Uterus (tissue), 4 donors: ENCODE results near the gene APOBEC3F. TPM values are rescaled to one million over a fixed set of nuclear protein-coding genes. Genes with fewer than 3 reads are reported as not detected.
A peak's percentile ranks its signal among the peaks of the same experiment; 100 is the strongest.
"Not testable (repeated sequence)": the region's sequence is repeated elsewhere in the genome, so short reads cannot be mapped to it uniquely, and the experiment has no call there.

Experiments
- DNase-seq, 2 donors: peaks; one replicate each; pipeline ENCODE4 v3.0.0-alpha.2; 2019 to 2020
- H3K27ac ChIP-seq, 2 donors: fragments of 200-600 bp; sonication (generic); 1 replicate in 1 of 2; 2 replicates in 1 of 2; pipeline ENCODE4 v1.5.1; 2016 to 2018
- H3K27me3 ChIP-seq, 2 donors: fragments of 200-600 bp; sonication (generic); one replicate each; pipeline ENCODE4 v1.5.1; 2018 to 2019; ENCODE audit warnings: control low read depth in 1 of 2
- H3K36me3 ChIP-seq, 2 donors: fragments of 200-600 bp; sonication (generic); one replicate each; pipeline ENCODE4 v1.5.1; 2019; ENCODE audit warnings: control low read depth in 1 of 2
- H3K4me1 ChIP-seq, 2 donors: fragments of 200-600 bp; sonication (generic); one replicate each; pipeline ENCODE4 v1.5.1; 2018 to 2019; ENCODE audit warnings: control low read depth in 1 of 2
- H3K4me3 ChIP-seq, 2 donors: fragments of 200-600 bp; sonication (generic); 1 replicate in 1 of 2; 2 replicates in 1 of 2; pipeline ENCODE4 v1.5.1; 2018 to 2019; ENCODE audit warnings: mild to moderate bottlenecking in 1 of 2
- H3K9me3 ChIP-seq, 2 donors: fragments of 200-600 bp; sonication (generic); one replicate each; pipeline ENCODE4 v1.5.1; 2019; ENCODE audit warnings: control low read depth in 1 of 2
- POLR2A ChIP-seq, 2 donors: fragments of 450-650 bp; IDR thresholded peaks; one replicate each; pipeline ENCODE4 v1.6.1; 2016; ENCODE audit warnings: antibody characterized with exemption in 2 of 2, mild to moderate bottlenecking in 1 of 2, moderate library complexity in 1 of 2
- intact Hi-C: fragments of 100-400 bp; cut with DNase I; formaldehyde crosslinking; loops from one replicate; pipeline ENCODE4 v1.15.1; 2023; ENCODE audit warnings: low total_unique reads
- total RNA-seq, 4 donors: library from RNA; depleted of rRNA in 3 of 4; stranded (reverse); fragments of >200 nt in 3 of 4; gene quantifications; one replicate each; pipeline versions ENCODE4 v1.1.0 to v1.2.4, GENCODE V29; 2014 to 2023
- TF ChIP-seq, protein P1 (sequence below), 4 experiments: fragments of 200-600 bp in 2 of 4; fragments of 450-650 bp in 2 of 4; sonication (generic) in 2 of 4; IDR thresholded peaks; one replicate each; pipeline ENCODE4 v1.5.1; 2016 to 2019; ENCODE audit warnings: antibody characterized with exemption in 4 of 4, mild to moderate bottlenecking in 2 of 4, moderate library complexity in 1 of 4
- donor health status: DM: yes; HTN: yes; CAD: no.

APOBEC3F gene
- total RNA-seq, 4 donors from 2014 or later: 1.2 to 26.6 (median 4.2) TPM; not detected in 1

DNA sequence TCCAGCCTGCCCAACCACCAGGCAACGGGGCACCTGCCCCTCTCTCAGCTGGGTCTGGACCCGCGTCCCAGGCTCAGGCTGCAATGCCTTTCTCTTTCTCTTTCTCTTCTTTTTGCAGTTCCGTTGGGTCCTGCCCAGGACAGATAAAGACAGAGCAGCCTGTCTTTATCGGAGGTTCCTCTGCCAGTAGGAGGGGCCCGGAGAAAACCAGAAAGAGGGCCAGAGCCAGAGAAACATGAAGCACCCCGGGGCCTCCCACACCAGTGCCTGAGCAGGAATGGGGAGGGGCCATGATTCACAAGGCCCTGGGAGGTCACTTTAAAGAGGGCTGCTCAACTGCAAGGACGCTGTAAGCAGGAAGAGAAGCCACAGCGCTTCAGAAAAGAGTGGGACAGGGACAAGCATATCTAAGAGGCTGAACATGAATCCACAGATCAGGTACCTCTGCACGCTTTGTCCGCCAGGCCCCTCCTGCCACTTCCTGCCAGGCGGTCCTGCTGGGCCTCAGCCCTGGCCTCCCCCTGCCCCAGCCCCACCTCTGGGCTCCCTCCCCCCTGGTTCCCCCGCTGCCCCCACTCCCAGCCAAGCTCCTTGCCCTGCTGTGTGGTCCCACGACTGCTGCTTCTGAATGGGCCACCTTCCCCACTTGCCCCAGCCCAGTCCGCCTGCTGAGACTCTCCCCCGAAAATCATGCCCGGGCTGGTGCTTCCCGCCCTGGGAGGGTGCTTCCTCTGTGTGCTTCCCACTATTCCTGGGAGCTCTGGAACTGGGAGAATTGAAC is 26.5 kb upstream of the APOBEC3F start, which contains the start of gene APOBEC3C:
Gene APOBEC3C (plus strand): TSS at position 316 of the 781 bp plus-strand sequence. CDS start 106 bp downstream, at position 422.
- Histone ChIP-seq H3K4me3 (peak within 1 kb of the TSS; percentile 40 to 54), H3K9me3 (no peaks in the 10 kb centered on the region), H3K36me3 (no peaks in the 10 kb centered on the region), H3K27ac (peak within 1 kb of the TSS; percentile 80 to 92), H3K4me1 (peaks cover 0 to 8% of the 10 kb centered on the region in 2 donors), H3K27me3 (no peaks in the 10 kb centered on the region)
- intact Hi-C loops: no loop called here
- peak; percentile 67 to 71 for TF ChIP-seq POLR2A (IDR thresholded peaks at IDR 0.05)
- TF ChIP-seq, protein P1, sequence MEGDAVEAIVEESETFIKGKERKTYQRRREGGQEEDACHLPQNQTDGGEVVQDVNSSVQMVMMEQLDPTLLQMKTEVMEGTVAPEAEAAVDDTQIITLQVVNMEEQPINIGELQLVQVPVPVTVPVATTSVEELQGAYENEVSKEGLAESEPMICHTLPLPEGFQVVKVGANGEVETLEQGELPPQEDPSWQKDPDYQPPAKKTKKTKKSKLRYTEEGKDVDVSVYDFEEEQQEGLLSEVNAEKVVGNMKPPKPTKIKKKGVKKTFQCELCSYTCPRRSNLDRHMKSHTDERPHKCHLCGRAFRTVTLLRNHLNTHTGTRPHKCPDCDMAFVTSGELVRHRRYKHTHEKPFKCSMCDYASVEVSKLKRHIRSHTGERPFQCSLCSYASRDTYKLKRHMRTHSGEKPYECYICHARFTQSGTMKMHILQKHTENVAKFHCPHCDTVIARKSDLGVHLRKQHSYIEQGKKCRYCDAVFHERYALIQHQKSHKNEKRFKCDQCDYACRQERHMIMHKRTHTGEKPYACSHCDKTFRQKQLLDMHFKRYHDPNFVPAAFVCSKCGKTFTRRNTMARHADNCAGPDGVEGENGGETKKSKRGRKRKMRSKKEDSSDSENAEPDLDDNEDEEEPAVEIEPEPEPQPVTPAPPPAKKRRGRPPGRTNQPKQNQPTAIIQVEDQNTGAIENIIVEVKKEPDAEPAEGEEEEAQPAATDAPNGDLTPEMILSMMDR (IDR thresholded peaks at IDR 0.05): peak in 1 of 4 experiments; percentile 20
- DNase-seq: peak; percentile 89 to 94

GRCh38 chr22:39014723-39015121 is 25.9 kb upstream of the APOBEC3F start:
- H3K9me3 ChIP-seq, H3K36me3 ChIP-seq, DNase-seq, H3K27me3 ChIP-seq, H3K4me1 ChIP-seq, intact Hi-C loops: not testable (repeated sequence)
- Histone ChIP-seq H3K27ac (peak overlapping the region; percentile 80 to 92), H3K4me3 (peak overlapping the region; percentile 40 to 54)

- Histone ChIP-seq H3K27me3 (no peaks in the 10 kb centered on the region), H3K36me3 (no peaks in the 10 kb centered on the region), H3K9me3 (no peaks in the 10 kb centered on the region), H3K4me3 (no peak overlapping the region), H3K27ac (no peak overlapping the region), H3K4me1 (peaks cover 0 to 8% of the 10 kb centered on the region in 2 donors)
- no peak for DNase-seq
- TF ChIP-seq POLR2A (IDR thresholded peaks at IDR 0.05): no peak
- TF ChIP-seq, protein P1 (IDR thresholded peaks at IDR 0.05): no peak
- intact Hi-C loops: no loop called here
These were observed 24.1 kb upstream of the APOBEC3F start for GRCh38 chr22:39016592-39016991.

GRCh38 chr22:39017596-39018365 is 22.9 kb upstream of the APOBEC3F start:
- TF ChIP-seq POLR2A (IDR thresholded peaks at IDR 0.05): no peak
- TF ChIP-seq, protein P1 (IDR thresholded peaks at IDR 0.05): no peak
- H3K27me3 ChIP-seq: no peaks in the 10 kb centered on the region
- intact Hi-C loops: no loop called here
- no peak overlapping the region for H3K4me3 ChIP-seq
- DNase-seq: no peak
- no peaks in the 10 kb centered on the region for H3K36me3 ChIP-seq
- no peaks in the 10 kb centered on the region for H3K9me3 ChIP-seq
- peaks cover 0 to 8% of the 10 kb centered on the region in 2 donors for H3K4me1 ChIP-seq
- no peak overlapping the region for H3K27ac ChIP-seq

DNA sequence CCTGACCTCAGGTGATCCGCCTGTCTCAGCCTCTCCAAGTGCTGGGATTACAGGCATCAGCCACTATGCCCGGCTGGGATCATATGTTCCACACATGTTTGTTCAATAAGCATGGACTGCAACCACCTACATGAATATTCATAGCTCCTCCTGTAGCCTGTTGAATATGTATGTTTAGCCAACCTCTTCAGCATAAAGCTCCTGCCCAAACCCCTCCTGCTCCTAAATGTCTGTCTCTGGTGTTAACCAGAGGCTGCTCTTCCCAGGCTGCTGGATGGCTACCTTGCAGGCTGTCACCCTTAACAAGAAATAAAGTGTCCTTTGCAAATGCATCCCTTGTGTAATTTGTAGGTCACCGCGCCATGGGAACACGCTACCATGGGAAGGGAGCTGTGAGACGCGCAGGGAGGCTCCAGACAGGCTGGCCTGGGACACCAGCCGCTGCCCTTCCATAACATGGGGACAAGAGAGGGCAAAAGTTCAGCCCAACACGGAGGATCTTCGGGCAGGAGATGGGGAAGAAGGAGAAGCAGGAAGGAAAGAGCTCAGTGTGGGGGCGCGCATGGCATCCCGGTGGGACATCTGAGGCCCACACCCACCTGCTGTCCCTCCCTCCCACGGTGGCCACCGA is 20.5 kb upstream of the APOBEC3F start:
- intact Hi-C loops, H3K36me3 ChIP-seq, H3K27me3 ChIP-seq, H3K4me1 ChIP-seq, H3K9me3 ChIP-seq, DNase-seq: not testable (repeated sequence)
- Histone ChIP-seq H3K27ac (peak overlapping the region; percentile 69 to 84), H3K4me3 (peak overlapping the region in 1 of 2 donors; percentile 26)
